GM23248 (cell line): Measurements from ENCODE around the gene OR2AK2. TPM values are rescaled to one million over a fixed set of nuclear protein-coding genes. Genes with fewer than 3 reads are reported as not detected.

Experiments used
- DNase-seq: peaks from one replicate; pipeline ENCODE4 v3.0.0-alpha.2; 2015
- H2AFZ ChIP-seq: fragments of 200-600 bp; sonication (generic); 2 replicates; pipeline ENCODE4 v1.6.1; 2016; ENCODE audit warnings: antibody characterized with exemption
- H3F3A ChIP-seq: fragments of 200-600 bp; sonication (generic); 2 replicates; pipeline ENCODE4 v1.6.1; 2016; ENCODE audit warnings: mild to moderate bottlenecking, antibody characterized with exemption, mixed run types; ENCODE audit not compliant: insufficient read depth
- H3K27ac ChIP-seq: fragments of 200-600 bp; sonication (generic); 2 replicates; pipeline ENCODE4 v1.5.1; 2016; ENCODE audit warnings: mild to moderate bottlenecking
- H3K27me3 ChIP-seq: fragments of 200-600 bp; sonication (generic); replicated peaks from 2 replicates; pipeline ENCODE4 v1.6.1; 2016; ENCODE audit warnings: mild to moderate bottlenecking; ENCODE audit not compliant: insufficient read depth
- H3K36me3 ChIP-seq: fragments of 200-600 bp; sonication (generic); 2 replicates; pipeline ENCODE4 v1.6.1; 2016; ENCODE audit warnings: low read depth, mild to moderate bottlenecking
- H3K4me1 ChIP-seq: fragments of 200-600 bp; sonication (generic); 2 replicates; pipeline ENCODE4 v1.6.1; 2016; ENCODE audit warnings: mild to moderate bottlenecking; ENCODE audit not compliant: insufficient read depth
- H3K4me2 ChIP-seq: fragments of 200-600 bp; sonication (generic); one replicate; pipeline ENCODE4 v1.6.1; 2016; ENCODE audit warnings: mild to moderate bottlenecking; ENCODE audit not compliant: unreplicated experiment
- H3K4me3 ChIP-seq: fragments of 200-600 bp; sonication (generic); 2 replicates; pipeline ENCODE4 v1.5.1; 2016; ENCODE audit warnings: mild to moderate bottlenecking
- H3K79me2 ChIP-seq: fragments of 200-600 bp; sonication (generic); 2 replicates; pipeline ENCODE4 v1.6.1; 2016; ENCODE audit warnings: mild to moderate bottlenecking; ENCODE audit not compliant: insufficient read depth
- H3K9ac ChIP-seq: fragments of 200-600 bp; sonication (generic); 2 replicates; pipeline ENCODE4 v1.6.1; 2016; ENCODE audit warnings: mild to moderate bottlenecking
- H3K9me2 ChIP-seq: fragments of 200-600 bp; sonication (generic); 2 replicates; pipeline ENCODE4 v1.6.1; 2016; ENCODE audit warnings: mixed run types, mild to moderate bottlenecking, moderate library complexity; ENCODE audit not compliant: insufficient read depth
- H3K9me3 ChIP-seq: fragments of 200-600 bp; sonication (generic); one replicate; pipeline ENCODE4 v1.6.1; 2017; ENCODE audit warnings: low read depth
- H4K20me1 ChIP-seq: fragments of 200-600 bp; sonication (generic); 2 replicates; pipeline ENCODE4 v1.6.0; 2016; ENCODE audit not compliant: insufficient read depth
- EZH2 ChIP-seq: fragments of 200-600 bp; sonication (generic); IDR thresholded peaks from 2 replicates; pipeline ENCODE4 v1.6.1; 2018; ENCODE audit warnings: antibody characterized with exemption, mild to moderate bottlenecking; ENCODE audit not compliant: insufficient read depth, poor library complexity, severe bottlenecking
- EZH2phosphoT487 ChIP-seq: fragments of 200-600 bp; sonication (generic); IDR thresholded peaks from 2 replicates; pipeline ENCODE4 v1.6.1; 2018; ENCODE audit warnings: antibody characterized with exemption, moderate library complexity, mild to moderate bottlenecking, low read depth; ENCODE audit not compliant: insufficient read depth
- WGBS, 2 experiments: methylation state at CpG; one replicate each; pipeline ENCODE4 v1.1.6; 2015 to 2017; ENCODE audit warnings: low lambda C conversion rate in 2 of 2, low coverage in 1 of 2; ENCODE audit errors: missing lambda C conversion rate in 2 of 2; 5-methylcytosine and 5-hydroxymethylcytosine counted together
- in situ Hi-C: fragments of 300-500 bp; cut with MboI; formaldehyde crosslinking; loops from 2 replicates; pipeline ENCODE4 v1.15.0; 2020
- polyA plus RNA-seq: library from polyadenylated mRNA; unstranded; fragments of >200 nt; fragmentation: Nextera tagmentation; extraction: Ambion mirVana; gene quantifications from 2 replicates; pipeline ENCODE4 v1.2.1, GENCODE V29; 2016
- total RNA-seq: library from RNA; depleted of rRNA; stranded (reverse); fragments of >200 nt; shearing (Covaris generic); gene quantifications from 2 replicates; pipeline ENCODE4 v1.2.3, GENCODE V29; 2014

Gene OR2AK2
- total and polyA plus RNA-seq, 2 experiments from 2014 or later, result not detected

- no peaks in the 10 kb centered on the region for H3K36me3 ChIP-seq
- no peak for DNase-seq
- no peak within 1 kb of the TSS for H3K9ac ChIP-seq
- H2AFZ ChIP-seq, result no peak within 1 kb of the TSS
- in situ Hi-C loops, result no loop called here
- no peaks in the 10 kb centered on the region for H3K4me1 ChIP-seq
- no peaks in the 10 kb centered on the region for H3K79me2 ChIP-seq
- 17 to 30% methylated on average over 3 of the region's 3 CpGs for WGBS, 2 experiments
- no peaks in the 10 kb centered on the region for H3K9me2 ChIP-seq
- TF ChIP-seq EZH2, result no peak
- TF ChIP-seq EZH2phosphoT487, result no peak
- no peaks in the 10 kb centered on the region for H4K20me1 ChIP-seq
- H3K27me3 ChIP-seq, result no peaks in the 10 kb centered on the region
- H3F3A ChIP-seq, result no peaks in the 10 kb centered on the region
- H3K4me3 ChIP-seq, result no peak within 1 kb of the TSS
- no peak within 1 kb of the TSS for H3K27ac ChIP-seq
- H3K4me2 ChIP-seq, result no peak within 1 kb of the TSS
- H3K9me3 ChIP-seq, result no peaks in the 10 kb centered on the region
These were observed 16.5 kb upstream of the OR2AK2 start, which contains the start of gene OR2L8 for GRCh38 chr1:247948558-247948957. OR2L8 (plus strand) TSS chr1:247948858; CDS start chr1:247948858, 0 bp downstream.

GRCh38 chr1:247953408-247953807 lies 11.6 kb upstream of the OR2AK2 start:
- Histone ChIP-seq H3K79me2 (no peaks in the 10 kb centered on the region), H3K27me3 (no peaks in the 10 kb centered on the region), H3K9me2 (no peaks in the 10 kb centered on the region), H2AFZ (no peak overlapping the region), H3K36me3 (no peaks in the 10 kb centered on the region), H4K20me1 (no peaks in the 10 kb centered on the region), H3K9me3 (no peaks in the 10 kb centered on the region), H3K9ac (no peak overlapping the region), H3K4me2 (no peak overlapping the region), H3K4me3 (no peak overlapping the region), H3F3A (no peaks in the 10 kb centered on the region), H3K4me1 (no peaks in the 10 kb centered on the region), H3K27ac (no peak overlapping the region)
- DNase-seq, result no peak
- TF ChIP-seq EZH2 (no peak), EZH2phosphoT487 (no peak)
- WGBS, 2 experiments, result 31 to 60% methylated on average over 1 of the region's 1 CpG
- in situ Hi-C loops, result no loop called here

- Histone ChIP-seq H3K27ac (no peak overlapping the region), H3K9me2 (no peaks in the 10 kb centered on the region), H3K36me3 (no peaks in the 10 kb centered on the region), H3K9ac (no peak overlapping the region), H4K20me1 (no peaks in the 10 kb centered on the region), H3K4me1 (no peaks in the 10 kb centered on the region), H3F3A (no peaks in the 10 kb centered on the region), H3K27me3 (no peaks in the 10 kb centered on the region), H3K9me3 (no peaks in the 10 kb centered on the region), H3K4me2 (no peak overlapping the region), H3K79me2 (no peaks in the 10 kb centered on the region), H3K4me3 (no peak overlapping the region), H2AFZ (no peak overlapping the region)
- WGBS, 2 experiments, result 0 to 1% methylated on average over 3 of the region's 3 CpGs
- in situ Hi-C loops, result no loop called here
- TF ChIP-seq EZH2, result no peak
- no peak for TF ChIP-seq EZH2phosphoT487
- no peak for DNase-seq
These were observed 3.2 kb upstream of the OR2AK2 start for GRCh38 chr1:247961791-247962190.

GRCh38 chr1:247962911-247963588 lies 2.0 kb upstream of the OR2AK2 start:
- Histone ChIP-seq H3K27me3 (no peaks in the 10 kb centered on the region), H3K4me2 (no peak overlapping the region)
- 19 to 23% methylated on average over 4 of the region's 4 CpGs for WGBS, 2 experiments

More at GRCh38 chr1:247962911-247963588, 2.0 kb upstream of the OR2AK2 start:
- no peak for DNase-seq
- in situ Hi-C loops, result no loop called here
- Histone ChIP-seq H2AFZ (no peak overlapping the region), H3K9me3 (no peaks in the 10 kb centered on the region), H3K36me3 (no peaks in the 10 kb centered on the region), H3K4me3 (no peak overlapping the region), H4K20me1 (no peaks in the 10 kb centered on the region), H3K9me2 (no peaks in the 10 kb centered on the region), H3K4me1 (no peaks in the 10 kb centered on the region), H3K79me2 (no peaks in the 10 kb centered on the region), H3K9ac (no peak overlapping the region), H3K27ac (no peak overlapping the region), H3F3A (no peaks in the 10 kb centered on the region)
- no peak for TF ChIP-seq EZH2
- TF ChIP-seq EZH2phosphoT487, result no peak
